Measurements from ENCODE around the gene CD52.

GRCh38 chr1:26279456-26280332, 38.1 kb upstream of the CD52 start, which contains the start of gene SH3BGRL3:
- TF ChIP-seq, protein P1, sequence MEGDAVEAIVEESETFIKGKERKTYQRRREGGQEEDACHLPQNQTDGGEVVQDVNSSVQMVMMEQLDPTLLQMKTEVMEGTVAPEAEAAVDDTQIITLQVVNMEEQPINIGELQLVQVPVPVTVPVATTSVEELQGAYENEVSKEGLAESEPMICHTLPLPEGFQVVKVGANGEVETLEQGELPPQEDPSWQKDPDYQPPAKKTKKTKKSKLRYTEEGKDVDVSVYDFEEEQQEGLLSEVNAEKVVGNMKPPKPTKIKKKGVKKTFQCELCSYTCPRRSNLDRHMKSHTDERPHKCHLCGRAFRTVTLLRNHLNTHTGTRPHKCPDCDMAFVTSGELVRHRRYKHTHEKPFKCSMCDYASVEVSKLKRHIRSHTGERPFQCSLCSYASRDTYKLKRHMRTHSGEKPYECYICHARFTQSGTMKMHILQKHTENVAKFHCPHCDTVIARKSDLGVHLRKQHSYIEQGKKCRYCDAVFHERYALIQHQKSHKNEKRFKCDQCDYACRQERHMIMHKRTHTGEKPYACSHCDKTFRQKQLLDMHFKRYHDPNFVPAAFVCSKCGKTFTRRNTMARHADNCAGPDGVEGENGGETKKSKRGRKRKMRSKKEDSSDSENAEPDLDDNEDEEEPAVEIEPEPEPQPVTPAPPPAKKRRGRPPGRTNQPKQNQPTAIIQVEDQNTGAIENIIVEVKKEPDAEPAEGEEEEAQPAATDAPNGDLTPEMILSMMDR (conservative IDR thresholded peaks at IDR 0.05; ENCODE audit: low read depth, low read length) = peak; percentile 46
- TF ChIP-seq CEBPB (IDR thresholded peaks at IDR 0.05; ENCODE audit: low read depth, low read length) = no peak
- TF ChIP-seq POLR2A (IDR thresholded peaks at IDR 0.05; ENCODE audit: low read depth, low read length) = peak; percentile 93
- TF ChIP-seq BHLHE40 (IDR thresholded peaks at IDR 0.05; ENCODE audit: low read depth, low read length) = no peak
- TF ChIP-seq MAZ (IDR thresholded peaks at IDR 0.05; ENCODE audit: borderline replicate concordance, low read depth, low read length) = peak; percentile 66; the same call in 1 of the 2 replicates
- TF ChIP-seq FOS (IDR thresholded peaks at IDR 0.05; ENCODE audit: low read depth, low read length) = no peak
- TF ChIP-seq NFE2L2 (IDR thresholded peaks at IDR 0.05; ENCODE audit: low read depth, low read length) = no peak
- no peak for TF ChIP-seq SMC3 (IDR thresholded peaks at IDR 0.05; ENCODE audit: low read depth, low read length)
- no peak; the same call in 1 of the 2 replicates for TF ChIP-seq RAD21 (IDR thresholded peaks at IDR 0.05; ENCODE audit: low read length)
